Gastroesophageal sphincter (tissue), 4 donors: ENCODE measurements around the gene HCN4. TPM values are rescaled to one million over a fixed set of nuclear protein-coding genes. Genes with fewer than 3 reads are reported as not detected.

Experiments used
- ATAC-seq: fragments of 150-250 bp; one replicate; pipeline ENCODE4 v1.9.1; 2016; ENCODE audit warnings: mild to moderate bottlenecking, moderate library complexity
- H3K27ac ChIP-seq, 4 donors: fragments of 200-600 bp; sonication (generic) in 3 of 4; 1 replicate in 3 of 4; 2 replicates in 1 of 4; pipeline ENCODE4 v1.5.1; 2016 to 2019
- H3K27me3 ChIP-seq: fragments of 200-600 bp; sonication (generic); one replicate; pipeline ENCODE4 v1.5.1; 2019
- H3K36me3 ChIP-seq, 2 donors: fragments of 200-600 bp; sonication (generic); one replicate each; pipeline ENCODE4 v1.5.1; 2019; ENCODE audit warnings: control low read depth in 1 of 2
- H3K4me1 ChIP-seq, 3 donors: fragments of 200-600 bp; sonication (generic); 1 replicate in 2 of 3; 2 replicates in 1 of 3; pipeline ENCODE4 v1.5.1; 2016 to 2019; ENCODE audit warnings: control low read depth in 2 of 3
- H3K4me3 ChIP-seq, 2 donors: fragments of 200-600 bp; sonication (generic); one replicate each; pipeline ENCODE4 v1.5.1; 2019; ENCODE audit warnings: mild to moderate bottlenecking in 1 of 2, moderate library complexity in 1 of 2
- H3K9me3 ChIP-seq, 3 donors: fragments of 200-600 bp; sonication (generic); one replicate each; pipeline ENCODE4 v1.5.1; 2017 to 2019; ENCODE audit warnings: control low read depth in 2 of 3
- CTCF ChIP-seq, 4 experiments: fragments of 200-600 bp in 2 of 4; fragments of 450-650 bp in 2 of 4; sonication (generic) in 1 of 4; IDR thresholded peaks; one replicate each; pipeline ENCODE4 v1.5.1; 2017 to 2019; ENCODE audit warnings: antibody characterized with exemption in 4 of 4, mild to moderate bottlenecking in 2 of 4, moderate library complexity in 2 of 4
- EP300 ChIP-seq: sonication (generic); formaldehyde crosslinking; IDR thresholded peaks from one replicate; pipeline ENCODE4 v1.6.1; 2017; ENCODE audit warnings: antibody characterized with exemption, mild to moderate bottlenecking
- POLR2A ChIP-seq, 2 donors: fragments of 450-650 bp; IDR thresholded peaks; one replicate each; pipeline ENCODE4 v1.6.1; 2017; ENCODE audit warnings: antibody characterized with exemption in 2 of 2, mild to moderate bottlenecking in 2 of 2, moderate library complexity in 1 of 2
- POLR2AphosphoS5 ChIP-seq: sonication (generic); formaldehyde crosslinking; IDR thresholded peaks from one replicate; pipeline ENCODE4 v1.6.1; 2017; ENCODE audit warnings: antibody characterized with exemption
- WGBS, 2 donors: methylation state at CpG; one replicate each; pipeline ENCODE4 v1.1.5; 2018; ENCODE audit warnings: low coverage in 1 of 2; 5-methylcytosine and 5-hydroxymethylcytosine counted together
- total RNA-seq, 4 donors: library from RNA; depleted of rRNA; stranded (reverse); fragments of >200 nt; gene quantifications; one replicate each; pipeline ENCODE4 v1.1.0, GENCODE V29; 2016

The HCN4 gene
- total RNA-seq, 4 donors from 2014 or later = 0.08 TPM; not detected in 3

GRCh38 chr15:73391128-73391872, 22.5 kb upstream of the HCN4 start:
- WGBS, 2 donors = 57 to 81% methylated on average over 2 of the region's 7 CpGs
- TF ChIP-seq EP300 = no peak
- TF ChIP-seq CTCF (IDR thresholded peaks at IDR 0.05) = no peak
- no peak for TF ChIP-seq POLR2A (IDR thresholded peaks at IDR 0.05)
- TF ChIP-seq POLR2AphosphoS5 = no peak
- no peak for ATAC-seq

GRCh38 chr15:73389971-73390544, 21.3 kb upstream of the HCN4 start:
- WGBS, 2 donors = 90 to 100% methylated on average over 1 of the region's 2 CpGs
- Histone ChIP-seq H3K4me3 (no peak overlapping the region), H3K36me3 (no peaks in the 10 kb centered on the region), H3K9me3 (no peaks in the 10 kb centered on the region), H3K4me1 (no peaks in the 10 kb centered on the region), H3K27ac (no peak overlapping the region), H3K27me3 (peaks cover 60% of the 10 kb centered on the region)
- TF ChIP-seq POLR2AphosphoS5 = no peak
- TF ChIP-seq EP300 = no peak
- TF ChIP-seq POLR2A (IDR thresholded peaks at IDR 0.05) = no peak
- no peak for TF ChIP-seq CTCF (IDR thresholded peaks at IDR 0.05)
- no peak for ATAC-seq

More at GRCh38 chr15:73391128-73391872, 22.5 kb upstream of the HCN4 start:
- Histone ChIP-seq H3K27me3 (peaks cover 52% of the 10 kb centered on the region), H3K4me3 (no peak overlapping the region), H3K4me1 (no peaks in the 10 kb centered on the region), H3K9me3 (no peaks in the 10 kb centered on the region), H3K36me3 (no peaks in the 10 kb centered on the region), H3K27ac (no peak overlapping the region)

GRCh38 chr15:73389539-73389938, 20.8 kb upstream of the HCN4 start:
- Histone ChIP-seq H3K4me1 (no peaks in the 10 kb centered on the region), H3K27me3 (peaks cover 60% of the 10 kb centered on the region), H3K4me3 (no peak overlapping the region), H3K27ac (no peak overlapping the region), H3K9me3 (no peaks in the 10 kb centered on the region), H3K36me3 (no peaks in the 10 kb centered on the region)
- 14 to 38% methylated on average over 1 of the region's 2 CpGs for WGBS, 2 donors
- TF ChIP-seq EP300 (no peak), POLR2AphosphoS5 (no peak), POLR2A (IDR thresholded peaks at IDR 0.05) (no peak), CTCF (IDR thresholded peaks at IDR 0.05) (no peak)
- ATAC-seq = no peak

- TF ChIP-seq CTCF (IDR thresholded peaks at IDR 0.05) = no peak
- TF ChIP-seq EP300 = no peak
- TF ChIP-seq POLR2A (IDR thresholded peaks at IDR 0.05) = no peak
- no peak for TF ChIP-seq POLR2AphosphoS5
- peaks cover 0 to 3% (median 0%) of the 10 kb centered on the region in 3 donors for H3K9me3 ChIP-seq
- peaks cover 58% of the 10 kb centered on the region for H3K27me3 ChIP-seq
- H3K27ac ChIP-seq = no peak overlapping the region
- WGBS, 2 donors = 28 to 46% methylated on average over 3 to 4 of the region's 7 CpGs
- ATAC-seq = no peak
- H3K4me3 ChIP-seq = no peak overlapping the region
- H3K4me1 ChIP-seq = no peaks in the 10 kb centered on the region
- no peaks in the 10 kb centered on the region for H3K36me3 ChIP-seq
Measured at GRCh38 chr15:73388256-73388781, 19.6 kb upstream of the HCN4 start.
